Activated T-cell treated with anti-CD3 and anti-CD28 coated beads, Interleukin-2, amount 50 U/mL, for 48 hours (primary cell): ENCODE measurements around the gene UGT1A8.
"Not testable (repeated sequence)": the region's sequence is repeated elsewhere in the genome, so short reads cannot be mapped to it uniquely, and the experiment has no call there.

Source experiments
- DNase-seq, 2 experiments: peaks; one replicate each; pipeline ENCODE4 v3.0.0-alpha.2; 2020

The UGT1A8 gene

GRCh38 chr2:233643128-233643527 is 25.7 kb downstream of the UGT1A8 start:
- no peak for DNase-seq

- not testable (repeated sequence) for DNase-seq
These were observed 28.6 kb downstream of the UGT1A8 start for GRCh38 chr2:233646033-233646432.

- no peak for DNase-seq
These were observed 33.5 kb downstream of the UGT1A8 start for GRCh38 chr2:233650981-233651380.

GRCh38 chr2:233651430-233651829 is 34.0 kb downstream of the UGT1A8 start:
- no peak for DNase-seq

- DNase-seq, result no peak
These were observed 37.1 kb downstream of the UGT1A8 start for GRCh38 chr2:233654501-233654900.

- no peak for DNase-seq
These were observed 37.6 kb downstream of the UGT1A8 start for GRCh38 chr2:233655043-233655442.

- not testable (repeated sequence) for DNase-seq
These were observed 38.5 kb downstream of the UGT1A8 start for GRCh38 chr2:233655943-233656342.

- no peak for DNase-seq
These were observed 39.0 kb downstream of the UGT1A8 start for GRCh38 chr2:233656443-233656842.

GRCh38 chr2:233658610-233659009 is 41.2 kb downstream of the UGT1A8 start:
- no peak for DNase-seq

GRCh38 chr2:233663911-233664310 is 46.5 kb downstream of the UGT1A8 start:
- DNase-seq, result no peak

GRCh38 chr2:233668605-233669260 is 51.3 kb downstream of the UGT1A8 start:
- DNase-seq, result no peak

- no peak for DNase-seq
These were observed 54.1 kb downstream of the UGT1A8 start, which contains the start of gene UGT1A9 for GRCh38 chr2:233671290-233672161. TSS of gene UGT1A9 (plus strand) at chr2:233671898. CDS start at chr2:233671935, 37 bp downstream.

- no peak for DNase-seq
These were observed 55.5 kb downstream of the UGT1A8 start for GRCh38 chr2:233672886-233673285.

GRCh38 chr2:233673896-233674295 is 56.5 kb downstream of the UGT1A8 start:
- no peak for DNase-seq

- DNase-seq, result no peak
These were observed 56.9 kb downstream of the UGT1A8 start for GRCh38 chr2:233674314-233674713.

GRCh38 chr2:233674995-233675394 is 57.6 kb downstream of the UGT1A8 start:
- DNase-seq, result no peak

GRCh38 chr2:233676046-233676445 is 58.6 kb downstream of the UGT1A8 start:
- DNase-seq, result no peak

GRCh38 chr2:233679196-233679595 is 61.8 kb downstream of the UGT1A8 start:
- no peak for DNase-seq

GRCh38 chr2:233680361-233681045 is 63.1 kb downstream of the UGT1A8 start:
- DNase-seq, result no peak

- DNase-seq, result no peak
These were observed 64.2 kb downstream of the UGT1A8 start, which contains the start of gene UGT1A7 for GRCh38 chr2:233681521-233682099. TSS of gene UGT1A7 (plus strand) at chr2:233681901. CDS start at chr2:233681938, 37 bp downstream.

- no peak for DNase-seq
These were observed 67.2 kb downstream of the UGT1A8 start for GRCh38 chr2:233684640-233685039.

GRCh38 chr2:233686928-233687327 is 69.5 kb downstream of the UGT1A8 start:
- no peak for DNase-seq

GRCh38 chr2:233688341-233688740 is 70.9 kb downstream of the UGT1A8 start:
- DNase-seq, result no peak
